HCT116 (cell line): ENCODE data around the gene XYLT1. TPM values are rescaled to one million over a fixed set of nuclear protein-coding genes. Genes with fewer than 3 reads are reported as not detected.

Experiments
- ATAC-seq: fragments of 200-7000 bp; cut with Tn5 transposase; 2 replicates; pipeline ENCODE4 v1.9.1; 2020; ENCODE audit warnings: mild to moderate bottlenecking, moderate library complexity
- BruUV-seq: library from RNA; stranded (reverse); fragments of 400-500 nt; replicated peaks from 2 replicates; lab custom pipeline; 2021; lab: Mats Ljungman, UMichigan
- CTCF ChIA-PET: fragments of 300-600 bp; sonication (Branson Sonifier 250); formaldehyde crosslinking; loops from one replicate; lab custom pipeline; 2021; ENCODE audit warnings: antibody characterized with exemption; lab: Charles Lee
- POLR2A ChIA-PET: fragments of 300-600, 350-600 bp; sonication (Branson Sonifier 250); formaldehyde crosslinking; loops from one replicate; lab custom pipeline; 2021; ENCODE audit warnings: antibody characterized with exemption; lab: Charles Lee
- RAD21 ChIA-PET, 2 experiments: fragments of 300-600 bp; sonication (Branson Sonifier 250); formaldehyde crosslinking; loops; one replicate each; lab custom pipeline; 2023; ENCODE audit warnings: low total read pairs in 2 of 2; ENCODE audit not compliant: uncharacterized antibody in 2 of 2, unreplicated experiment in 2 of 2, low non-redundant PET in 1 of 2; lab: Charles Lee
- DNase-seq: peaks from one replicate; pipeline ENCODE4 v3.0.0-alpha.2; 2010; ENCODE audit warnings: low read depth, low spot score
- H2AFZ ChIP-seq: fragments of 200-600 bp; shearing (Covaris generic), sonication (generic); 2 replicates; pipeline ENCODE4 v1.6.1; 2017; ENCODE audit warnings: low read depth, mixed run types, mixed read lengths, antibody characterized with exemption, low read length; ENCODE audit not compliant: poor library complexity, severe bottlenecking
- H3K27ac ChIP-seq: 2 replicates; pipeline ENCODE4 v1.5.1; 2012; ENCODE audit warnings: low read depth, low read length
- H3K27me3 ChIP-seq: fragments of 200-600 bp; sonication (generic); 2 replicates; pipeline ENCODE4 v1.6.1; 2016; ENCODE audit warnings: mixed run types, low read length, mixed read lengths; ENCODE audit not compliant: insufficient read depth
- H3K36me3 ChIP-seq, 2 experiments: fragments of 200-500 bp in 1 of 2; fragments of 200-600 bp in 1 of 2; sonication (Bioruptor generic) in 1 of 2; sonication (generic) in 1 of 2; 2 replicates each; pipeline versions ENCODE4 v1.5.1 to v1.6.1; 2014 to 2016; ENCODE audit warnings: low read length in 2 of 2, inconsistent platforms in 1 of 2, mixed read lengths in 1 of 2, mixed run types in 1 of 2; ENCODE audit not compliant: insufficient read depth in 2 of 2, control insufficient read depth in 1 of 2
- H3K4me1 ChIP-seq, 2 experiments: fragments of 200-600 bp in 1 of 2; sonication (generic) in 1 of 2; 2 replicates each; pipeline versions ENCODE4 v1.5.1 to v1.6.1; 2012 to 2017; ENCODE audit warnings: low read length in 2 of 2, inconsistent platforms in 1 of 2, mild to moderate bottlenecking in 1 of 2, mixed read lengths in 1 of 2, mixed run types in 1 of 2, moderate library complexity in 1 of 2; ENCODE audit not compliant: insufficient read depth in 2 of 2, control insufficient read depth in 1 of 2
- H3K4me2 ChIP-seq: fragments of 200-600 bp; sonication (generic); 2 replicates; pipeline ENCODE4 v1.6.1; 2017; ENCODE audit warnings: mixed run types, low read length, mixed read lengths
- H3K4me3 ChIP-seq, 2 experiments: fragments of 200-600 bp in 1 of 2; sonication (generic) in 1 of 2; replicated peaks in 1 of 2; 2 replicates each; pipeline ENCODE4 v1.5.1; 2011 to 2016; ENCODE audit warnings: low read length in 2 of 2, control low read depth in 1 of 2, low read depth in 1 of 2, mild to moderate bottlenecking in 1 of 2, mixed read lengths in 1 of 2, mixed run types in 1 of 2
- H3K79me2 ChIP-seq: fragments of 200-600 bp; sonication (generic); 2 replicates; pipeline ENCODE4 v1.6.1; 2017; ENCODE audit warnings: mild to moderate bottlenecking, mixed run types, low read length, moderate library complexity, mixed read lengths; ENCODE audit not compliant: insufficient read depth
- H3K9ac ChIP-seq: fragments of 200-600 bp; sonication (generic); 2 replicates; pipeline ENCODE4 v1.6.1; 2016; ENCODE audit warnings: low read length, mixed read lengths
- H3K9me2 ChIP-seq: fragments of 200-600 bp; sonication (generic), shearing (Covaris generic); 2 replicates; pipeline ENCODE4 v1.6.1; 2017; ENCODE audit warnings: mixed run types, mild to moderate bottlenecking, moderate library complexity; ENCODE audit not compliant: insufficient read depth
- H3K9me3 ChIP-seq, 2 experiments: fragments of 200-500 bp in 1 of 2; fragments of 200-600 bp in 1 of 2; sonication (Bioruptor generic) in 1 of 2; sonication (generic) in 1 of 2; 2 replicates each; pipeline ENCODE4 v1.6.1; 2014 to 2017; ENCODE audit warnings: low read length in 2 of 2, mixed read lengths in 2 of 2, inconsistent platforms in 1 of 2, low read depth in 1 of 2, mild to moderate bottlenecking in 1 of 2, mixed run types in 1 of 2, moderate library complexity in 1 of 2; ENCODE audit not compliant: control insufficient read depth in 1 of 2, insufficient read depth in 1 of 2
- H4K20me1 ChIP-seq: fragments of 200-600 bp; sonication (generic), shearing (Covaris generic); 2 replicates; pipeline ENCODE4 v1.6.1; 2017; ENCODE audit warnings: mixed run types, mild to moderate bottlenecking, moderate library complexity; ENCODE audit not compliant: insufficient read depth
- EGR1 ChIP-seq: IDR thresholded peaks from 2 replicates; pipeline ENCODE4 v1.6.1; 2012; ENCODE audit warnings: low read depth
- ELF1 ChIP-seq: IDR thresholded peaks from 2 replicates; pipeline ENCODE4 v1.6.1; 2012; ENCODE audit warnings: low read depth, borderline replicate concordance
- EZH2 ChIP-seq: fragments of 200-600 bp; sonication (generic); IDR thresholded peaks from 2 replicates; pipeline ENCODE4 v1.6.1; 2017; ENCODE audit warnings: antibody characterized with exemption, mixed run types
- EZH2phosphoT487 ChIP-seq: fragments of 200-600 bp; IDR thresholded peaks from 2 replicates; pipeline ENCODE4 v1.6.1; 2018; ENCODE audit warnings: antibody characterized with exemption, borderline replicate concordance
- FOSL1 ChIP-seq: IDR thresholded peaks from 2 replicates; pipeline ENCODE4 v1.6.1; 2012; ENCODE audit warnings: low read depth
- POLR2A ChIP-seq: IDR thresholded peaks from 2 replicates; pipeline ENCODE4 v1.7.0; 2011; ENCODE audit warnings: borderline replicate concordance; ENCODE audit not compliant: insufficient read depth, insufficient read length; ENCODE audit errors: extremely low read depth
- RAD21 ChIP-seq: IDR thresholded peaks from 2 replicates; pipeline ENCODE4 v1.6.1; 2012; ENCODE audit warnings: low read depth, mild to moderate bottlenecking
- REST ChIP-seq: IDR thresholded peaks from 2 replicates; pipeline ENCODE4 v1.6.1; 2012; ENCODE audit warnings: low read depth
- SP1 ChIP-seq: IDR thresholded peaks from 2 replicates; pipeline ENCODE4 v1.6.1; 2012; ENCODE audit warnings: low read depth
- SRF ChIP-seq: IDR thresholded peaks from 2 replicates; pipeline ENCODE4 v1.6.1; 2012; ENCODE audit warnings: low read depth
- TCF7L2 ChIP-seq: IDR thresholded peaks from 2 replicates; pipeline ENCODE4 v1.7.0; 2011; ENCODE audit warnings: borderline replicate concordance, inconsistent platforms; ENCODE audit not compliant: insufficient read depth, insufficient read length; ENCODE audit errors: extremely low read depth
- ZBTB33 ChIP-seq: IDR thresholded peaks from 2 replicates; pipeline ENCODE4 v1.6.1; 2011; ENCODE audit warnings: mild to moderate bottlenecking, low read length, moderate library complexity; ENCODE audit not compliant: insufficient replicate concordance; ENCODE audit errors: extremely low read depth
- ZFX ChIP-seq: fragments of 450-650 bp; IDR thresholded peaks from 2 replicates; pipeline ENCODE4 v1.6.1; 2017
- ZNF274 ChIP-seq: fragments of 200-500 bp; sonication (Bioruptor generic); IDR thresholded peaks from 2 replicates; pipeline ENCODE4 v1.6.1; 2014; ENCODE audit warnings: mild to moderate bottlenecking, low read depth, low read length, inconsistent platforms
- intact Hi-C: fragments of 100-400 bp; cut with micrococcal nuclease; formaldehyde crosslinking; loops from 2 replicates; pipeline ENCODE4 v1.10.0; 2022
- total RNA-seq: library from RNA; stranded (reverse); gene quantifications from one replicate; pipeline ENCODE4 v1.2.1, GENCODE V29; 2021; ENCODE audit not compliant: unreplicated experiment
- TF ChIP-seq, protein P1 (sequence below), 3 experiments: fragments of 200-600 bp in 1 of 3; sonication (generic) in 1 of 3; IDR thresholded peaks in 2 of 3; conservative IDR thresholded peaks in 1 of 3; 2 replicates each; pipeline ENCODE4 v1.5.1; 2012 to 2017; ENCODE audit warnings: low read depth in 2 of 3, low read length in 2 of 3, antibody characterized with exemption in 1 of 3, borderline replicate concordance in 1 of 3, control low read depth in 1 of 3, mild to moderate bottlenecking in 1 of 3, mixed read lengths in 1 of 3, mixed run types in 1 of 3, moderate library complexity in 1 of 3; ENCODE audit not compliant: insufficient read depth in 1 of 3
- TF ChIP-seq, protein P2 (sequence below): IDR thresholded peaks from 2 replicates; pipeline ENCODE4 v1.6.1; 2012

Gene XYLT1
- total RNA-seq, 1 experiment from 2014 or later = 4.5 TPM

DNA sequence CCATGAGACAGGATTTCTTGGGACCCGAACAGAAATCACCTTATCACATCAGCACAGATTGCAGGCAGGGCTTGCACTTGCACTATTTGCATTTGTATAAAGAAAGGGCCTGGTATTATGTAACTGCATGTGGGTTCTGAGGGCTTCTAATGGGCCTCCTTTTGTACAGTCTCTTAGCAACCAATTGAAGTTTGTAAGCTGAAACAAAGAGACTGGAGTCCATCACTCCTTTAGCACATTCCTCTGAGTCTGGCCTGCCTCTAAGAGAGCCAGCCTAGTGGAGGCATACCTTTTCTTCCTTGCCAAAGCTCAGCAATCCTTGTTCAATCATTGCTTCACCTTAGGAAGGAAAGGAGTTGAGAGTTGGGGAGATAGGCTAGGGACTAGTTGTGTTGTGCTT lies 387.1 kb downstream of the XYLT1 start (continued):
- no peak for TF ChIP-seq EZH2
- no peak for TF ChIP-seq SRF
- TF ChIP-seq ELF1 = no peak
- no peak for TF ChIP-seq ZBTB33
- TF ChIP-seq EGR1 = no peak

DNA sequence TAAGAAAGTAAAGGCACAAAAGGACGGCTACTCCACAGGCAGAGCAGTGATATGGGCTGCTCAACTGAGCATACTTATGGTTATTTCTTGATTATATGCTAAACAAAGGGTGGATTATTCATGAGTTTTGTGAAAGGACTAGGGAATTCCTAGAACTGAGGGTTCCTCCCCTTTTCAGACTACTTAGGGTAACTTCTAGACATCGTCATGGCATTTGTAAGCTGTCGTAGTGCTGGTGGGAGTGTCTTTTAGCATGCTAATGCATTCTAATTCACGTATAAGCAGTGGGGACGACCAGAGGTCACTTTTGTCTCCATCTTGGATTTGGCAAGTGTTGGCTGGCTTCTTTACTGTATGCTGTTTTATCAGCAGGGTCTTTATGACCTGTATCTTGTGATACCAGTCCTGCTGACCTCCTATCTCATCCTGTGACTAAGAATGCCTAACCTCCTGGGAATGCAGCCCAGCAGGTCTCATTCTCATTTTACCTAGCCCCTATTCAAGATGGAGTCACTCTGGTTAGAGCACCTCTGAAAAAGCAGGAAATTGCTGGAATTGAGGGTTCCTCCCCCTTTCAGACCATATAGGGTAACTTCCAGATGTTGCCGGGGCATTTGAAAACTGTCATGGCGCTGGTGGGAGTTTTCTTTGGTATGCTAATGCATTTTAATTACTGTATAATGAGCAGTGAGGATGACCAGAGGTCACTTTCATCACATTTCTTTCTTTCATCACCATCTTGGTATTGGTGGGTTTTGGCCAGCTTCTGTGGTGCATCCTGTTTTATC lies 388.5 kb downstream of the XYLT1 start:
- no TSS peak for BruUV-seq
- RAD21 ChIA-PET = no interaction called here
- DNase-seq (no peak), ATAC-seq (no peak)
- Histone ChIP-seq H3K4me3 (no peak overlapping the region), H3K36me3 (no peaks in the 10 kb centered on the region), H3K9me3 (no peaks in the 10 kb centered on the region), H3K27ac (no peak overlapping the region), H3K79me2 (no peaks in the 10 kb centered on the region), H3K4me2 (no peak overlapping the region), H3K9ac (no peak overlapping the region), H3K27me3 (peaks cover 7% of the 10 kb centered on the region; the same call in 1 of the 2 replicates), H4K20me1 (no peaks in the 10 kb centered on the region), H3K4me1 (no peaks in the 10 kb centered on the region), H2AFZ (no peak overlapping the region), H3K9me2 (no peaks in the 10 kb centered on the region)
- CTCF ChIA-PET = no interaction called here
- intact Hi-C loops = no loop called here
- POLR2A ChIA-PET = no interaction called here
- TF ChIP-seq, protein P1, sequence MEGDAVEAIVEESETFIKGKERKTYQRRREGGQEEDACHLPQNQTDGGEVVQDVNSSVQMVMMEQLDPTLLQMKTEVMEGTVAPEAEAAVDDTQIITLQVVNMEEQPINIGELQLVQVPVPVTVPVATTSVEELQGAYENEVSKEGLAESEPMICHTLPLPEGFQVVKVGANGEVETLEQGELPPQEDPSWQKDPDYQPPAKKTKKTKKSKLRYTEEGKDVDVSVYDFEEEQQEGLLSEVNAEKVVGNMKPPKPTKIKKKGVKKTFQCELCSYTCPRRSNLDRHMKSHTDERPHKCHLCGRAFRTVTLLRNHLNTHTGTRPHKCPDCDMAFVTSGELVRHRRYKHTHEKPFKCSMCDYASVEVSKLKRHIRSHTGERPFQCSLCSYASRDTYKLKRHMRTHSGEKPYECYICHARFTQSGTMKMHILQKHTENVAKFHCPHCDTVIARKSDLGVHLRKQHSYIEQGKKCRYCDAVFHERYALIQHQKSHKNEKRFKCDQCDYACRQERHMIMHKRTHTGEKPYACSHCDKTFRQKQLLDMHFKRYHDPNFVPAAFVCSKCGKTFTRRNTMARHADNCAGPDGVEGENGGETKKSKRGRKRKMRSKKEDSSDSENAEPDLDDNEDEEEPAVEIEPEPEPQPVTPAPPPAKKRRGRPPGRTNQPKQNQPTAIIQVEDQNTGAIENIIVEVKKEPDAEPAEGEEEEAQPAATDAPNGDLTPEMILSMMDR (IDR thresholded peaks at IDR 0.05 in 2 of 3, conservative IDR thresholded peaks at IDR 0.05 in 1 of 3; ENCODE audit: borderline replicate concordance in 1 of 3, insufficient read depth in 1 of 3, low read depth in 2 of 3, low read length in 2 of 3) = no peak
- TF ChIP-seq REST (no peak), EGR1 (no peak), SP1 (no peak), EZH2phosphoT487 (no peak), ZNF274 (no peak), TCF7L2 (no peak), POLR2A (no peak), FOSL1 (no peak), RAD21 (no peak), ZFX (no peak), SRF (no peak)
- TF ChIP-seq, protein P2, sequence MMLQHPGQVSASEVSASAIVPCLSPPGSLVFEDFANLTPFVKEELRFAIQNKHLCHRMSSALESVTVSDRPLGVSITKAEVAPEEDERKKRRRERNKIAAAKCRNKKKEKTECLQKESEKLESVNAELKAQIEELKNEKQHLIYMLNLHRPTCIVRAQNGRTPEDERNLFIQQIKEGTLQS = no peak
